GM12875 (cell line): ENCODE measurements around the gene GULP1.

Experiments
- H3K4me3 ChIP-seq: one replicate; pipeline ENCODE4 v1.5.1; 2011; ENCODE audit warnings: low read depth, low read length, control low read depth
- CTCF ChIP-seq: IDR thresholded peaks from 2 replicates; pipeline ENCODE4 v1.5.1; 2011; ENCODE audit warnings: low read depth, mild to moderate bottlenecking, control low read depth, inconsistent platforms, low read length, moderate library complexity, borderline replicate concordance; ENCODE audit not compliant: insufficient read depth

Gene GULP1

GRCh38 chr2:188303363-188304031 lies 11.8 kb downstream of the GULP1 start:
- H3K4me3 ChIP-seq = no peak overlapping the region
- no peak for TF ChIP-seq CTCF

- TF ChIP-seq CTCF = no peak
- H3K4me3 ChIP-seq = no peak overlapping the region
These were observed 13.6 kb downstream of the GULP1 start for GRCh38 chr2:188305271-188305670.

DNA sequence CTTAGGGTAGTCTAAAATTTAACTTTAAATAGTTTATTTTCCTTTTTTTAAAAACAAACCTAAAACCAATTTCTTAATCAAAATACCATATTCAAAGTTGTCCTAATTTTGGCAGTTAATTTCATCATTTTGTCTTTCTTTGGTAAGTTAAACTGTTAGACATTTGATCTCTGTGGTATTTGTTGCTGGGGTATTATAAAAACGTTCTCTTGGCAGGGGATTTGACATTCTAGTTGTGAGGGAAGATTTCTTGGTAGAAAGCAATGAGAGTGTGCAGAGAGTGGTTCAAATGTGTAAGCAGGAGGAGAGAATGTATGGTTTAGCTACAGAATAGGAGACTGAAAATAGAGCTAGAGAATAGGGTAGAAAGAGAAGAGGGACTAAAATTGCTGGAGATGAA lies 14.6 kb downstream of the GULP1 start:
- no peak for TF ChIP-seq CTCF
- H3K4me3 ChIP-seq = no peak overlapping the region

GRCh38 chr2:188307850-188308283 lies 16.2 kb downstream of the GULP1 start:
- no peak overlapping the region for H3K4me3 ChIP-seq
- no peak for TF ChIP-seq CTCF

GRCh38 chr2:188308483-188308882 lies 16.8 kb downstream of the GULP1 start:
- H3K4me3 ChIP-seq = no peak overlapping the region
- TF ChIP-seq CTCF = no peak

DNA sequence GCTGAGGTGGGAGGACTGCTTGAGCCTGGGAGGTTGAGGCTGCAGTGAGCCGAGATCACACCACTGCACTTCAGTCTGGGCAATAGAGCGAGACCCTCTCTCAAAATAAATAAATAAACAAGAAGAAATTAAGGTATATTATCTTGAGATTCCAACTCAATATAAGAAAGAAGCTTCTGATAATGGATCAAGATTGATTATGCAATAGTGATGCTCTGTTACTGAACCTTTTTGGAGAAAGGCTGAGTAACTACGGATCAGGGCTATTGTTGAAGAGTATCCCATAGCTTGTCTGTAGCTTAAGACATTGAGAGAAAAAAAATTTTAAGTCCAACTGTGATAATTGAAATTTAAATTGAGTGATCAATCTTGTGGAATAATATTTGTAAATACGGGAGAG lies 17.7 kb downstream of the GULP1 start:
- H3K4me3 ChIP-seq = no peak overlapping the region
- no peak for TF ChIP-seq CTCF

DNA sequence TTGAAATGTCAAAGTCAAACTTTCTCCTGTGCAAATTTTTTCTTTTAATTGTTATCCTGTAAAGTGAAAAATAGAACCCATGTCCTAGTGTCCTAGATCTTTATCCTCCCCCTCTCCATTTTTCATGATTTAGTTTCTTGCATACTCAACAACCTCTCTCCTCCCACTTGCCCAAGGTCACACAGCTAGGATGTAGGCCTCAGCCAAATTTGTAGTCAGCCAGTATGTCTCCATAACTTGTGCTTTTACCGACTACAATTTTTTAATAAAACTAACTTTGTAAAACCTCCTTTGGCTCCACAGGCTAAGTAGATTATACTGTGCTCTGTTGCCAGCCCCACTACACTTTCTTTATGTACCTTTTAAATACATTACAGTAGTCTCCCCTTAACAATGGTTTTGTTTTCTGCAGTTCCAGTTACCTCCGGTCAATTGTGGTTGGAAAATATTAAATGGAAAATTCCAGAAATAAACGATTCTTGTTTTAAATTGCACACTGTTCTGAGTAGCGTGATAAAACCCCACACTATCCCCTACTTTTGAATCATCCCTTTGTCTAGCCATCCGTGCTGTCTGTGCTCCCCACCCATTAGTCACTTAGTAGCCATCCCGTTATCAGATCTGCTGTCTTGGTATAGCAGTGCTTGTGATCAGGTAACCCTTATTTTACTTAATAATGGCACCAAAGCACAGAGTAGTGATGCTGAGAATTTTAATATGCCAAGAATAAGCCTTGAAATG lies 22.8 kb downstream of the GULP1 start:
- H3K4me3 ChIP-seq = no peak overlapping the region
- TF ChIP-seq CTCF = no peak
